ENCODE data around the gene SBSN. TPM values are rescaled to one million over a fixed set of nuclear protein-coding genes. Genes with fewer than 3 reads are reported as not detected.

SBSN gene
- total RNA-seq, 1 donor from 2014 or later = 0.18 TPM

DNA sequence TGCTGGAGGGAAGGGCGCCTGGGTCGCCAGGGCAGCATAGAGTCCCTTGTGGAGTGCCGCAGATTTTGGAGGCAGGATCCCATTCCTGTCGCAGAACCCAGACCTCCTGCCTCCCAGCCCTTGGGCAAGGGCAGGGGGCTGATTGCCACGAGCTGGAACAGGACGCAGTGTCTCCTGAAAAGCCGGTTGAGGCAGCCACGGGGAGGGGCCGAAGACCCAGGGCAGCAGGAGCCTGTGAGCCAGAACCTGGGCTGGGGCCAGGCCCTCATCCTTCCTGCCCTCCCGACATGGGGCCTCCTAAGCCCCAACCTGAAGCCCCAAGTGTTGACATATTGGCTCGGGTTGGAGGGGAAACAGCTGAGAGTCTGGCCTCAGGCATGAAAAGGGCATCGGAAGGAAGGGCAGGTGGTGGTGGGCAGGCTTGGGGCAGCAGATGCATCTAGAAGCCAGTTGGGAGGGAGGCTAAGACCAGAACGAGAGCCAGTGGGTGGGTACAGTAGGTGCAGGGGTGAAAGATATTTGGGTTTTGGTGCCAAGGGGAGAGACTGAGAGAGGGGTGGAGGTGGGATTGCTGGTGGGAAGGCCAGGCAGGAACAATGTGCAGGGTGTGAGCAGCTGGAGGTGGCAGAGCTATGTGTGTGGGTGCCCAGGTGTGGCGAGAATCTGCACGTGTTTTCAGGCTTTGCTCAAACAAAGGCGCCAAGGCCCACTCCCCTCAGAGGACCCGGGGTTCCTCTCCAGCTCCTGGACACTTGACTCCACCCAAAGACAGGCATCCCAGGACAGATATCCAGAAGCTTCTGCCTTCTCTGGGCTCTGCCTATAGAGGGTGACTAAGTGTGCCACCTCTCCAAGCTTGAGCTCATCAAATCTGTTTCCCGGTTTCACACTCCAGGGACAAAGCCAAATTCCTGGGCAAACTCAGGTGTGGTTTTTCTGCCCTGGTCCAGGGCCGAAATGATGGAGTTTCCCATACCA, 1.4 kb upstream of the SBSN start:
- Histone ChIP-seq H3K4me1 (ENCODE audit: insufficient read depth, low read length) (no peaks in the 10 kb centered on the region), H3K27ac (ENCODE audit: low read depth, low read length) (no peak overlapping the region), H3K4me3 (ENCODE audit: insufficient read depth, low read depth, low read length) (no peak overlapping the region), H3K27me3 (ENCODE audit: insufficient read depth, low read length) (peaks cover 27% of the 10 kb centered on the region), H3K79me2 (ENCODE audit: insufficient read depth, low read length) (no peaks in the 10 kb centered on the region), H2AFZ (ENCODE audit: low read depth, low read length) (no peak overlapping the region), H4K20me1 (ENCODE audit: insufficient read depth, low read length) (no peaks in the 10 kb centered on the region), H3K9me3 (ENCODE audit: insufficient read depth, low read depth, low read length) (no peaks in the 10 kb centered on the region), H3K9ac (ENCODE audit: low read length) (no peak overlapping the region), H3K4me2 (ENCODE audit: low read length) (no peak overlapping the region), H3K36me3 (ENCODE audit: insufficient read depth, low read length) (no peaks in the 10 kb centered on the region)
- TF ChIP-seq CTCF (IDR thresholded peaks at IDR 0.05; ENCODE audit: insufficient read depth, low read depth, low read length) (no peak), EZH2 (IDR thresholded peaks at IDR 0.05; ENCODE audit: insufficient read depth, low read length) (no peak)
- Mint-ChIP-seq H3K27ac (ENCODE audit: unreplicated experiment) (no peak overlapping the region), H3K9me3 (ENCODE audit: unreplicated experiment) (no peaks in the 10 kb centered on the region), H3K4me1 (ENCODE audit: low read depth, unreplicated experiment) (no peaks in the 10 kb centered on the region), H3K36me3 (ENCODE audit: low read depth, unreplicated experiment) (no peaks in the 10 kb centered on the region), H3K4me3 (ENCODE audit: unreplicated experiment) (no peak overlapping the region), H3K27me3 (ENCODE audit: low read depth, unreplicated experiment) (peaks cover 34% of the 10 kb centered on the region)
- DNase-seq (ENCODE audit: low read depth) = no peak
- no peak for FAIRE-seq

- peaks cover 2% of the 10 kb centered on the region for H3K27me3 ChIP-seq (ENCODE audit: insufficient read depth, low read length)
- DNase-seq (ENCODE audit: low read depth) (no peak), FAIRE-seq (no peak)
- no peaks in the 10 kb centered on the region for H3K4me1 ChIP-seq (ENCODE audit: insufficient read depth, low read length)
- Mint-ChIP-seq H3K4me1 (ENCODE audit: low read depth, unreplicated experiment) (no peaks in the 10 kb centered on the region), H3K27ac (ENCODE audit: unreplicated experiment) (no peak overlapping the region), H3K36me3 (ENCODE audit: low read depth, unreplicated experiment) (no peaks in the 10 kb centered on the region), H3K4me3 (ENCODE audit: unreplicated experiment) (no peak overlapping the region), H3K27me3 (ENCODE audit: low read depth, unreplicated experiment) (peaks cover 27% of the 10 kb centered on the region), H3K9me3 (ENCODE audit: unreplicated experiment) (no peaks in the 10 kb centered on the region)
- no peaks in the 10 kb centered on the region for H4K20me1 ChIP-seq (ENCODE audit: insufficient read depth, low read length)
- H3K27ac ChIP-seq (ENCODE audit: low read depth, low read length) = no peak overlapping the region
- H3K36me3 ChIP-seq (ENCODE audit: insufficient read depth, low read length) = no peaks in the 10 kb centered on the region
- H2AFZ ChIP-seq (ENCODE audit: low read depth, low read length) = no peak overlapping the region
- H3K9ac ChIP-seq (ENCODE audit: low read length) = no peak overlapping the region
- H3K4me2 ChIP-seq (ENCODE audit: low read length) = no peak overlapping the region
- H3K9me3 ChIP-seq (ENCODE audit: insufficient read depth, low read depth, low read length) = no peaks in the 10 kb centered on the region
- no peak for TF ChIP-seq EZH2 (IDR thresholded peaks at IDR 0.05; ENCODE audit: insufficient read depth, low read length)
- TF ChIP-seq CTCF (IDR thresholded peaks at IDR 0.05; ENCODE audit: insufficient read depth, low read depth, low read length) = no peak
- H3K4me3 ChIP-seq (ENCODE audit: insufficient read depth, low read depth, low read length) = no peak overlapping the region
- H3K79me2 ChIP-seq (ENCODE audit: insufficient read depth, low read length) = no peaks in the 10 kb centered on the region
These were observed 2.2 kb downstream of the SBSN start for GRCh38 chr19:35525873-35526272.
